ENCODE data around the gene GATA5.

Gene GATA5

GRCh38 chr20:62458275-62459251, 17.2 kb downstream of the GATA5 start:
- in situ Hi-C loops (cut with MboI; ENCODE audit: low sequenced_read_pairs): no loop called here

- in situ Hi-C loops (cut with MboI; ENCODE audit: low sequenced_read_pairs): no loop called here
Observed at GRCh38 chr20:62457831-62458230, 18.0 kb downstream of the GATA5 start.

GRCh38 chr20:62457098-62457497, 18.7 kb downstream of the GATA5 start:
- in situ Hi-C loops (cut with MboI; ENCODE audit: low sequenced_read_pairs): no loop called here

GRCh38 chr20:62455929-62456328, 19.9 kb downstream of the GATA5 start:
- in situ Hi-C loops (cut with MboI; ENCODE audit: low sequenced_read_pairs): no loop called here

- in situ Hi-C loops (cut with MboI; ENCODE audit: low sequenced_read_pairs): no loop called here
Observed at GRCh38 chr20:62454904-62455636, 20.7 kb downstream of the GATA5 start.

GRCh38 chr20:62453186-62453808, 22.5 kb downstream of the GATA5 start:
- in situ Hi-C loops (cut with MboI; ENCODE audit: low sequenced_read_pairs): no loop called here

- in situ Hi-C loops (cut with MboI; ENCODE audit: low sequenced_read_pairs): no loop called here
Observed at GRCh38 chr20:62452475-62453095, 23.2 kb downstream of the GATA5 start.

- in situ Hi-C loops (cut with MboI; ENCODE audit: low sequenced_read_pairs): no loop called here
Observed at GRCh38 chr20:62451970-62452369, 23.8 kb downstream of the GATA5 start.

- in situ Hi-C loops (cut with MboI; ENCODE audit: low sequenced_read_pairs): no loop called here
Observed at GRCh38 chr20:62451156-62451767, 24.5 kb downstream of the GATA5 start.

- in situ Hi-C loops (cut with MboI; ENCODE audit: low sequenced_read_pairs): no loop called here
Observed at GRCh38 chr20:62449951-62450691, 25.7 kb downstream of the GATA5 start.

GRCh38 chr20:62448788-62449187, 27.0 kb downstream of the GATA5 start:
- in situ Hi-C loops (cut with MboI; ENCODE audit: low sequenced_read_pairs): no loop called here

GRCh38 chr20:62448038-62448437, 27.8 kb downstream of the GATA5 start:
- in situ Hi-C loops (cut with MboI; ENCODE audit: low sequenced_read_pairs): no loop called here

- in situ Hi-C loops (cut with MboI; ENCODE audit: low sequenced_read_pairs): no loop called here
Observed at GRCh38 chr20:62446888-62447869, 28.6 kb downstream of the GATA5 start.

GRCh38 chr20:62446481-62446880, 29.3 kb downstream of the GATA5 start:
- in situ Hi-C loops (cut with MboI; ENCODE audit: low sequenced_read_pairs): no loop called here

GRCh38 chr20:62445553-62446340, 30.0 kb downstream of the GATA5 start:
- in situ Hi-C loops (cut with MboI; ENCODE audit: low sequenced_read_pairs): no loop called here

GRCh38 chr20:62444286-62444685, 31.5 kb downstream of the GATA5 start:
- in situ Hi-C loops (cut with MboI; ENCODE audit: low sequenced_read_pairs): no loop called here

- in situ Hi-C loops (cut with MboI; ENCODE audit: low sequenced_read_pairs): no loop called here
Observed at GRCh38 chr20:62441987-62442539, 33.7 kb downstream of the GATA5 start.

GRCh38 chr20:62439218-62439617, 36.6 kb downstream of the GATA5 start:
- in situ Hi-C loops (cut with MboI; ENCODE audit: low sequenced_read_pairs): no loop called here
